ENCODE measurements around the gene PTGDS.

DNA sequence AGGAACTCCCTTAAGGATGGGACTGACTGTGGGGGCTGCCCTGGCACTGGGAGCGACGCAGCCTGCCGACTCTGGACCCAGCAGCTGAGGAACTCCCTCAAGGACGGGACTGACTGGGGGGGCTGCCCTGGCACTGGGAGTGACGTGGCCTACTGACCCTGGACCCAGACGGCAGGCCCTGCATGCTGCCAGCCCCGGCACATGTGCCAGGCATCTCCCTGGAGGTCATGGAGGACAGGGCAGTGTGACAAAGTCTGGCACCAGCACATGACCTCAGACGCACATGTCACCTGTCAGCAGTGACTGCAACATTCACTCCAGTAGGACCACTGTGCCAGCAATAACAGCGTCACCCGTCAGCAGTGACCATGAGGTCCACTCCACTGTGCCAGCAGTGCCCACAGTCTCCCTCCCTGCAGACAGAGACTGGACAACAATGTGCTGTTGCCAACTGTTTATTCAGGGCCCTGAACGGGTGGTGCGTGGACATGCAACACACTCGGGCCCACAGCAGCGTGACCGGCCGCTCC lies 37.2 kb upstream of the PTGDS start:
- TF ChIP-seq, protein P1, sequence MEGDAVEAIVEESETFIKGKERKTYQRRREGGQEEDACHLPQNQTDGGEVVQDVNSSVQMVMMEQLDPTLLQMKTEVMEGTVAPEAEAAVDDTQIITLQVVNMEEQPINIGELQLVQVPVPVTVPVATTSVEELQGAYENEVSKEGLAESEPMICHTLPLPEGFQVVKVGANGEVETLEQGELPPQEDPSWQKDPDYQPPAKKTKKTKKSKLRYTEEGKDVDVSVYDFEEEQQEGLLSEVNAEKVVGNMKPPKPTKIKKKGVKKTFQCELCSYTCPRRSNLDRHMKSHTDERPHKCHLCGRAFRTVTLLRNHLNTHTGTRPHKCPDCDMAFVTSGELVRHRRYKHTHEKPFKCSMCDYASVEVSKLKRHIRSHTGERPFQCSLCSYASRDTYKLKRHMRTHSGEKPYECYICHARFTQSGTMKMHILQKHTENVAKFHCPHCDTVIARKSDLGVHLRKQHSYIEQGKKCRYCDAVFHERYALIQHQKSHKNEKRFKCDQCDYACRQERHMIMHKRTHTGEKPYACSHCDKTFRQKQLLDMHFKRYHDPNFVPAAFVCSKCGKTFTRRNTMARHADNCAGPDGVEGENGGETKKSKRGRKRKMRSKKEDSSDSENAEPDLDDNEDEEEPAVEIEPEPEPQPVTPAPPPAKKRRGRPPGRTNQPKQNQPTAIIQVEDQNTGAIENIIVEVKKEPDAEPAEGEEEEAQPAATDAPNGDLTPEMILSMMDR (IDR thresholded peaks at IDR 0.05) = no peak
- no peak for TF ChIP-seq ZFX (IDR thresholded peaks at IDR 0.05; ENCODE audit: borderline replicate concordance)
